ENCODE data around the gene ZFYVE9. TPM values are rescaled to one million over a fixed set of nuclear protein-coding genes. Genes with fewer than 3 reads are reported as not detected.
"Not testable (repeated sequence)": the region's sequence is repeated elsewhere in the genome, so short reads cannot be mapped to it uniquely, and the experiment has no call there.

ZFYVE9 gene
- total RNA-seq, 4 donors from 2014 or later, result 29.5 to 60.4 (median 33.2) TPM

GRCh38 chr1:52179073-52179472 lies 37.2 kb downstream of the ZFYVE9 start:
- WGBS, result 78% methylated on average over 6 of the region's 6 CpGs
- Histone ChIP-seq H3K4me3 (no peak overlapping the region), H3K36me3 (no peaks in the 10 kb centered on the region), H3K27ac (no peak overlapping the region), H3K9me3 (no peaks in the 10 kb centered on the region), H3K4me1 (no peaks in the 10 kb centered on the region), H3K27me3 (no peaks in the 10 kb centered on the region)
- TF ChIP-seq POLR2A (IDR thresholded peaks at IDR 0.05) (no peak), POLR2AphosphoS5 (IDR thresholded peaks at IDR 0.05) (no peak), EP300 (IDR thresholded peaks at IDR 0.05) (no peak), CTCF (IDR thresholded peaks at IDR 0.05) (no peak)
- no peak for DNase-seq (ENCODE audit: low spot score in 2 of 2)

GRCh38 chr1:52180176-52180575 lies 38.3 kb downstream of the ZFYVE9 start:
- DNase-seq (ENCODE audit: low spot score in 2 of 2), result no peak
- no peak for TF ChIP-seq POLR2A (IDR thresholded peaks at IDR 0.05)
- no peak for TF ChIP-seq EP300 (IDR thresholded peaks at IDR 0.05)
- no peak for TF ChIP-seq CTCF (IDR thresholded peaks at IDR 0.05)
- no peak for TF ChIP-seq POLR2AphosphoS5 (IDR thresholded peaks at IDR 0.05)
- H3K4me3 ChIP-seq, result no peak overlapping the region
- H3K36me3 ChIP-seq, result no peaks in the 10 kb centered on the region
- 66% methylated on average over 3 of the region's 3 CpGs for WGBS
- no peaks in the 10 kb centered on the region for H3K27me3 ChIP-seq
- no peaks in the 10 kb centered on the region for H3K4me1 ChIP-seq
- H3K9me3 ChIP-seq, result no peaks in the 10 kb centered on the region
- H3K27ac ChIP-seq, result no peak overlapping the region

- H3K36me3 ChIP-seq; H3K4me1 ChIP-seq; H3K27ac ChIP-seq; H3K27me3 ChIP-seq; H3K9me3 ChIP-seq; H3K4me3 ChIP-seq; DNase-seq (ENCODE audit: low spot score in 2 of 2): not testable (repeated sequence)
- WGBS, result no CpG with 5 or more reads among the region's 36 CpGs
These were observed 39.9 kb downstream of the ZFYVE9 start for GRCh38 chr1:52181759-52182158.

- not testable (repeated sequence) for H3K27ac ChIP-seq; H3K4me3 ChIP-seq; H3K9me3 ChIP-seq; DNase-seq (ENCODE audit: low spot score in 2 of 2); H3K4me1 ChIP-seq; H3K36me3 ChIP-seq; H3K27me3 ChIP-seq
- WGBS, result 72% methylated on average over 3 of the region's 5 CpGs
These were observed 40.4 kb downstream of the ZFYVE9 start for GRCh38 chr1:52182328-52182727.

- no peak for DNase-seq (ENCODE audit: low spot score in 2 of 2)
- no peak overlapping the region for H3K27ac ChIP-seq
- H3K36me3 ChIP-seq, result no peaks in the 10 kb centered on the region
- TF ChIP-seq CTCF (IDR thresholded peaks at IDR 0.05) (no peak), POLR2AphosphoS5 (IDR thresholded peaks at IDR 0.05) (no peak), EP300 (IDR thresholded peaks at IDR 0.05) (no peak), POLR2A (IDR thresholded peaks at IDR 0.05) (no peak)
- no peaks in the 10 kb centered on the region for H3K4me1 ChIP-seq
- no peaks in the 10 kb centered on the region for H3K27me3 ChIP-seq
- no peaks in the 10 kb centered on the region for H3K9me3 ChIP-seq
- H3K4me3 ChIP-seq, result no peak overlapping the region
- 74% methylated on average over 3 of the region's 3 CpGs for WGBS
These were observed 41.0 kb downstream of the ZFYVE9 start for GRCh38 chr1:52182874-52183400.

- Histone ChIP-seq H3K4me1 (peaks cover 5% of the 10 kb centered on the region), H3K4me3 (no peak overlapping the region), H3K27ac (no peak overlapping the region), H3K36me3 (no peaks in the 10 kb centered on the region), H3K9me3 (no peaks in the 10 kb centered on the region), H3K27me3 (no peaks in the 10 kb centered on the region)
- TF ChIP-seq POLR2A (IDR thresholded peaks at IDR 0.05), result no peak
- TF ChIP-seq CTCF (IDR thresholded peaks at IDR 0.05), result no peak
- no peak for TF ChIP-seq POLR2AphosphoS5 (IDR thresholded peaks at IDR 0.05)
- no peak for TF ChIP-seq EP300 (IDR thresholded peaks at IDR 0.05)
- DNase-seq (ENCODE audit: low spot score in 2 of 2), result no peak
- 68% methylated on average over 2 of the region's 2 CpGs for WGBS
These were observed 44.6 kb downstream of the ZFYVE9 start for GRCh38 chr1:52186449-52186848.

All from suprapubic skin (tissue), 4 donors.